Epithelial cell of prostate (primary cell): ENCODE data around the gene MARCHF11.

Source experiments
- DNase-seq: peaks from one replicate; pipeline ENCODE4 v3.0.0-alpha.2; 2011; ENCODE audit warnings: low read depth, low spot score
- H3K27ac ChIP-seq: fragments of 450-650 bp; 2 replicates; pipeline ENCODE4 v1.5.1; 2017; ENCODE audit warnings: mild to moderate bottlenecking

Gene MARCHF11

DNA sequence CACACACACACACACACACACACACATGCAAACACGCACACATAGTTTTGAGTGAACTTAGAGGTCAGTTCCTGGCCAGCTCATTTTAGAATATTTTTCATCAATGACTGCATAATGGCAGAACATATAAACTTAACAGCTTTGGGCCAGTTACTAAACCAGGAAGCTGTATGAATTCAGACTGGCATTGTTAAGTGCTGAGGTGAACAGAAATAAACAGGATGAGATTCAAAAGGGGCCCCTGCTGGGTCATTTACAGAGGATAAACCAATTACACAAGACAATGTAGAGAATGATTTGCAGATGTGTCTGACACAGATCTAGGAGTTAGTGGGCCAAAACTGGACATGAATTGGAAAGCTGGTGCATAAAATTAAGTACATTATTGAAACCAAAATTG lies 44.6 kb downstream of the MARCHF11 start:
- DNase-seq: no peak
- H3K27ac ChIP-seq: no peak overlapping the region

DNA sequence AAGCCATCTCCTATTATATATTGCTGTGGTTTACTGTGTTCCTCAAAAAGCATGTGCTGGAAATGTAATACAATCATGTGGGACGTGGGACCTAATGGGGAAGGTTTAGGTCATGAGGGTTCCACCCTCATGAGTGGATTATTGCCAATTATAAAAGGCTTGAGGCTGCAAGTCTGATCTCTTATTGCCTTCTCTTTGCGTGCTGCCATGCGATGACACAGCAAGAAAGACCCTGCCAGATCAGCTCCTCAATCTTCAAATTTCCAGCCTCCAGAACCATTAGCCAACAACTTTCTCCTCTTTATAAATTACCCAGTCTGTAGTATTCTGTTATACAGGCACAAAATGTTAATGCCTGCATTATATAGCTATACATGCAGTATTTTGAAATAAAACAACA lies 45.4 kb downstream of the MARCHF11 start:
- no peak for DNase-seq
- H3K27ac ChIP-seq: no peak overlapping the region

DNA sequence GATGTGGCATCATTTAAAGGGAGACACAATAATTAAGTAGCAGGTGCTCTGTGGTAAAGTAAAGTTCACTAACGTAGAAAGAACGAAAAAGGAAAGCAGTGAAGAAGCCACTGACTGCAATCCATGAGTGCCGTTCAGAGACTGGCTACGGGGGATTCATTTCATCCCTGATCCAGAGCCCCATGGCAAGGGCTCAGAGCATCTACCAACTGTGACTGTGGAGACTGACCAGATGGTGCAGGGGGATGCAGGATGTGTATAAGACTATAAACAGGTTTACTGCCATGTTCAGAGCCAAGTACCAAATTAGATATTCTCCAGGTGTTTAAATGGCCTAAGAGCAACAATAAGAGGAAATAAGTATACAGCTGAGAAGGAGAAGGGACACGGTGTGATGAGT lies 47.7 kb downstream of the MARCHF11 start:
- H3K27ac ChIP-seq: no peak overlapping the region
- no peak for DNase-seq

DNA sequence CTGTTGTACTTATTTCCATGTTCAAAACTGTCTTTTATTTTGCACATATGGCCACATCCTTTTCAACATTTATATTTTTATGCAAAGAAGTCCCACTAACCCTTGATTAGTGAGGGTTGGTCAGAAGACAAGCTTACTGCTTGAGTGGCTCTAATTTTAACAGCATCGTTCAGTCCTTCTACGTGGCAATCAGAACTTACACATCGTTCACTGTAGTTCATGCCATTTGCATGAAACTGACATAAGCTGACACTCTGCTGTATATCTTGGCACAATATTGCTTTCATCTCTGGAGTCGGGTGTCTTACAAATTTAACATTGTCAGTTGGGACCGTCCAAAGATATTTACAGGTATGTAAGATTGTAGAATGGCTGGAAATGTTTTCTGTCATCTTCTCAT lies 50.6 kb downstream of the MARCHF11 start:
- DNase-seq: no peak
- no peak overlapping the region for H3K27ac ChIP-seq

DNA sequence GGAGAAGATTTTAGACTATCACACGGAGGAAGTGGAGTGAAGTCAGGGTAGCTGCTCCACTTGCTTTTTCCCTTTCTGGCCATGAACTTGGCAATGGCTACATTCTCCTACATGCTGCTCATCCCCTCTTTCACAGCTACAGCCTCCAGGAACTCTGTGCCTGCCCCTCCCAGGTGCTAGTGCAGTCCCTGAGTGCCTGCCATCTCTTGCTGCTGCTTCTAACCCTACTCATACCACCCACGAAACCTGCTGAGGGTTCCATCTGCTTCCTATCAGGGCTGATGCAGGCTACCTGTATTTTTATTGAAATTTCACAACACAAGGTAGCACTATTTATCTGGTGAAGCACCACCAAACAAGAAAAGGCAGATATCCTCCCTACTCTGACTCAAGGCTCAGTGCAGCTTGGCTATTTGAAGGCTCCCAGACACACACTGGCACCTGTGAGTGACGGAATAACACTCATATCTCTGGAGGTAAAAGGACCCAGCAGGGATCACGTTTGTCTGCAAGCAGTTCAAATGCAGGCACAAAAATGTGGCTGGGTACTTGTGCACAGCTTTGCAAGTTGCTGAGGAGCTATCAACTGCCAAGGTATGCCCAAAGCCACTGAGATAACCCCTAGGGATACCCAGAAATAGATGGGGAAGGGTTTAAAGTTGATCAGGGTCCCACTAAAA lies 51.6 kb downstream of the MARCHF11 start:
- no peak overlapping the region for H3K27ac ChIP-seq
- DNase-seq: no peak

DNA sequence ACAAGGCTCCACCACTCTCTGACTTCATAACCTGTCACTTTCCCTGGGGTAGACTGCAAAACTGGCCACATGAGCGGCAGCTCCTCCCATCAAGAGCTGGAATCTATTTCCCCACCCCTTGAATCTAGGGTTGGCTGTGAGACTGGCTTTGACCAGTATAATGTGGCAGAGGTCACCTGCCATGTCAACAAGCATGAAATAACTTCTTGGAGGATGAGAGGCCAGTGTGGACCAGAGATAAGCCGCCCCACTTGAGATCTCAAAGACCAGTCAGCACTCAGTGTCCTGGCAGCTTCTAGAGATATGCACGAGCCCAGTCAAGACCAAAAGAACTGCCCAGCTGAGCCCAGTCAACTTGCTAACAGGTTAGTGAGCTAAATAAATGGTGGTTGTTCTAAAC lies 59.0 kb downstream of the MARCHF11 start:
- DNase-seq: no peak
- H3K27ac ChIP-seq: no peak overlapping the region

DNA sequence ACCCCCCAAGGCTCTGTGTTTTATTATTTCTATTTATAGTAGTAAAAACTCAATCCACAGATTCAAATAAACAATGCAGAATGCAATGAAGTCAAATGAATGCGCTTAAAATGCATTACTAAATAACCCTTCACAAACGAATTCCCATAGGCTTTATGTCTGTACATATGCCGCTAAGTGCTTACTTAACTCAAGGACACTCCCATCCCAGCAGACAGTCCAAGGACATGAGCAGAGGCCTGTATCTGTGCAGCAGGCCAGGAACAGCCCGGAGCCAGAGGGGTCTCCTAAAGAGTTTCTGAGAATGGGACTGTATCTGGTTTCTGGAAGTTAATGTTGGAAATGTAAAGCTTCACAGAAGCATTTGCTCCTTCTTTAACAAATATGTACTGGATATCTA lies 59.8 kb downstream of the MARCHF11 start:
- DNase-seq: no peak
- no peak overlapping the region for H3K27ac ChIP-seq

DNA sequence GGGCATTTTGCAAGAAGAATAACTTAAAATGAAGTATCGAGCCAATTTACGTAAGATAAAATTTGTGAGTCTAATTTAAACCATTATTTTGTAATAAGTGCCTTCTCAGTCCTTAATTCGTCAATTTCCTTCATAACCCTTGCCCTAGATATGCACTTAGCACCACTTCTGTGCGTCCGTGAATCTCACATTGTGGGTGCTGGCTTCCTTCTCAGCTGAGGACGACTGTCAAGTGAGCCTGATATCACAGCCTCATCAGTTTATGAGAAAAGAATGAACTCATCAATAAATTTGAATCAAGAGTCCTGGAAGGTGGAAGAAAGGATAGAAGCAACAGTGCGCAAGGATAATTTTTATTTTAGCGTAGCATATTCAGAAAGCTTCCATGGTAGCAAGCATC lies 64.5 kb downstream of the MARCHF11 start:
- H3K27ac ChIP-seq: no peak overlapping the region
- DNase-seq: no peak

DNA sequence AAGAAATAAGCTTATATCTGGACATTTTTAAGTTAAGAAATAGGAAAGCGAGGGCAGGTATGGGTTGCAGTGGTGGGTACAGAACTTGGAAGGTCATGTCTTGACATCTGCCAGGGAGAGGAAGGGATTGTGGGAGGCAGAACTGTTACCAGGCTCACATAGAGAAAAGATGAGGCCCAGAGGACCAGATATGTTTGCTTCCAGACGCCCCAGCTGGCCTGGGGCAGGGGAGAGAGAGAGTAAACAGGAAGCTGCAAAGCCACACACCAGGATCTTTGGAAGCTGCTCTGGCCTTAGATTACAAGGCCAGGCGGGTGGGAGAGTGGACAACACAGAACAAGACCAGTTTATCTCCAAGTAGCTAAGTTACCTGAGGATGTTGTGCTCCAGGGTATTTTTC lies 71.2 kb downstream of the MARCHF11 start:
- no peak for DNase-seq
- H3K27ac ChIP-seq: no peak overlapping the region

DNA sequence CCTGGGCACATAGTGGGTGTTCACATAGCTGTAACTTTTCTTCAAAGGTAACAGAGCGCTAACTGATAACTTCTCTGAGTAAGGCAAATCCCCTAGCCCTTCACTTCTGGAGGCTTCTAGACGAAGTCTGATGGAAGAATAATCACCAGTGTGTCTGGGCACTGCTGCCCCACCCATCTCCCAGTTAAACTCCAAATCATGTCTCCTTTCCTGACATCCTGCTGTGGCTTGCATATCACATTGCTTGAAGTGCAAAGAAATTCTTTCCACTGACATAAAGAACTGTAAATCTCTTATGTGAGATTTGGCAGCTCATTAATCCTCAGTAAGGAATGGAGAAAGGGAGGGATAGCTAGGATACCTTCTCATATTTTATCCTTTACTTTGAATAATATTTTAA lies 74.6 kb downstream of the MARCHF11 start:
- no peak for DNase-seq
- H3K27ac ChIP-seq: no peak overlapping the region

DNA sequence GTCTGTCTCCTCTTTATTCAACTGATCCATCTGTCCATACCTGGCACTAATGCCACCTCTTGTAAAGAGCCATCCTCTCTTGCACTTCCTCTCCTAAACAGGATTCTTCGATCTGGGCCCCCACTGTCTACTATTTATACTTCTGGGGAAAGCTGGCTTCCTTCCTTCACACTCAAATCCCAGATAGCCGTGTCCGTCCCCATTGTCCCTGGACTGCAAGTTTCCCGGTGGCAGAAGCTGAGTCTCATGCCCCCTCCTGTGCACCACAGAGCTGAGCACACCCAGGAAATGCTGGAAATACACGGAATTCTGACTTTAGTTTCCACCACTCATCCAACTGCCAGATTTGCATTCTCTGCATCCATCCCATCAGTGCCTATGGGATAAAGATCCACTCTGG lies 84.0 kb downstream of the MARCHF11 start:
- DNase-seq: no peak
- H3K27ac ChIP-seq: no peak overlapping the region

DNA sequence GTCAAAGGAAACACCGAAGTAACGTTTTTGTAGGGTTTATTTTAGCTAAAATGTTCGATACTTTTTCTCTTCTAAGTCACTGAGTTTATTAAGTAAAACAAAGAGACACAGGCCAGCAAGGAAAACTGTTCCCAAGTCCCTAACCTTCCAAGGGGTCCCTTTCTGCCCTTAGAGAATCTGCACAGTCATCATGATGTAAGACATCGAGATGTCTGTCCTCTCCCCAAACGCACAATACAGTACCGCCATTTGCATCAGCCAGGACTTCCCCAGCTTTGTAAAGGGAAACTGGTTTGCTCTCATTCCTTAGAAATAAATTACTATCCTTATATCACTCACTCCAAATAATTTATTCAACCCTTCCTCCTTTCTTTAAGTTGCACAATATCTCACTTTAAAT lies 89.3 kb downstream of the MARCHF11 start:
- no peak for DNase-seq
- no peak overlapping the region for H3K27ac ChIP-seq

DNA sequence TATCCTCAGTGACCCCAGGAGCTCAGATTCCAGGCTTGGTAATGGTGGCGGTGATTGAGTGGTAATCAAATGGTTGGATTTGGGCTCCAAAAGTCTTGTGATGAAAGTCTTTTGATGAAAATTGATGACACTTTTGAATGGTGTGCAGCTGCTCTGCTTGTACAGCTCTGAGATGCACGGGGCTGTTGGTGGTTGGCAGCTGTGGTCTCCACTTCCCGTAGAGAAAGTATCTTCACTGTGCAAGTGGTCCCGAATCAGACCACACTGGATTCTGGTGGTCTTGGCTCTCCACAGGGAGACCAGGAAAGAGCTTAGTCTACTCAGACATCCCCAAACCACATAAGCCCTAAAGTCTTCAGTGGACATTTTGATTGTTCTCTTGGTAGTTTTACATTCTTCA lies 96.6 kb downstream of the MARCHF11 start:
- no peak for DNase-seq
- H3K27ac ChIP-seq: no peak overlapping the region

DNA sequence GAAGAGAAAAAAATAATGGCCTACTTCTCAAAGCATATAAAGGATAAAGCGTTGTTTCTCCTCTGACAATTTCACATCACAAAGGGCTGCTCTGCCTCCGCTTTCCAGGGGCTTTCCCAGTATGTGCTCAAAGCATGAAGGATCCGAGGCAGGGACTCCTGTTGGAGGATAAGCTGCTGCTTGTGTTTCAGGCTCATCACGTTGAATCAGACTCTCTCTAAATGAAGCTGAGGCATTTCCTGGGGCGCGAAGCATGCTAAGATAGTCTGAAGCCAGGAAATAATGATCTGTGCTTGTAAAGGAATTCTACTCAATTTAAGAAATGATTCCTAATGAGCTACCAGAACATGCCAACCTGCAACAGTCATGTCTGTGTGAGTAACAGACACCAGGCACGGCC lies 97.5 kb downstream of the MARCHF11 start:
- no peak for DNase-seq
- no peak overlapping the region for H3K27ac ChIP-seq

DNA sequence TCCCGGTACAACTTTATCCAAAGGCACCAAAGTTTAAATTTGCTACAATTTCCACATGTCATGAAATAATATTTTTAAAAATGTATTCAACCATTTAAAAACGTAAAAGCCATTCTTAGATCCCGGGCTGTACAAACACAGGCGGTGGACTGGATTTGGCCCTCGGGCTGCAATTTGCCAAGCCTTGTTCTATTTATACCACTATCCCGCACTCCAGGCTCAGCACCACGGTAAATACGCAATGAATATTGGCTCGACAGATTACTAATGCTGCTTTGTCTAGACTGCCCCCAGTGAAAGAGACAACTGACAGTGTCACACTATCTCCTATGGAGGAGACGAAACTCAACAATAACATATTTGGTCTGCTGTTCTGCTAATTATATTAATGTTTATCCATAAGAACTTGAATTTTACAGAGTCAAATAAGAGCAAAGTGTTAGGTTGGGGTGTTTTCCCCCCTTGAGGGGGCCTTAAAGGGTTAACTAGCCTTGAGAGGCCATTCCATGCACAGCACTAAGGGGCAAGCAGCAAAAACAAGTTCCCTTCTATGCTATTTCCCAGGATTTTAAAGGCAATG lies 98.1 kb downstream of the MARCHF11 start:
- H3K27ac ChIP-seq: no peak overlapping the region

DNA sequence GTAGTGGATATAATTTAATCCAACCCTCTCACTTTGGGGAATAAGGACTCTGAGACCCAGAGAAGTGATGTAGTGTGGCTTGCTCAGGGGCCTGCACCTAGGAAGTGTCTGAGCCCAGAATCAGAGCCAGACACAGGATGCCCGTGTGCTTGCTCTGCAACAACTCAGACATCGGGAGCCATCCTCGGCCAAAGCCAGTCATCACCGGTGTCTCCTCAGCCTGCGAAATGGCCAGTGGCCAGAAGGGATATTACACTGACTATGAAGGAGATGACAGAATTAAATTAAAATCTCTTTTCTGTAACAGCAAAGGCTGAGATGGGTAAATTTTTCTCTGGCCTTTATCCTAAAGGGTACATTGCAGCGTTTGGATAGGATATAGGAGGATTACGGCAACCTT lies 102.9 kb downstream of the MARCHF11 start:
- DNase-seq: no peak

More for the DNA sequence above, 98.1 kb downstream of the MARCHF11 start:
- no peak for DNase-seq

DNA sequence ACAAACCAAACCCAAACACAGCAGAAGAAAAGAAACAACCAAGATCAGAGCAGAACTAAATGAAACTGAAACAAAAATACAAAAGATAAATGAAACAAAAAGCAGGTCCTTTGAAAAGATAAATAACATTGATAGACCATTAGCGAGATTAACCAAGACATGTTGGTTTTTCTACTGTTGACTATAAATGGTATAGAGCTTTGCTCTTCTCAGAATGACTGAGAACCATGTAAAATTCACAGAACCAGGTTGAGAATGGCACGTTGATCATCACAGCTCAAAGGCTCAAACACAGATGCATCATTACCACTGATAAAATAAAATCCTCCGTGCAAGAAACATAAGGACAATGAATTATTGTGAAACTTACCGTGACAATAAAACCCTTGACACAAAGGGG lies 105.2 kb downstream of the MARCHF11 start:
- no peak for DNase-seq
- no peak overlapping the region for H3K27ac ChIP-seq

More for the DNA sequence above, 102.9 kb downstream of the MARCHF11 start:
- no peak overlapping the region for H3K27ac ChIP-seq

DNA sequence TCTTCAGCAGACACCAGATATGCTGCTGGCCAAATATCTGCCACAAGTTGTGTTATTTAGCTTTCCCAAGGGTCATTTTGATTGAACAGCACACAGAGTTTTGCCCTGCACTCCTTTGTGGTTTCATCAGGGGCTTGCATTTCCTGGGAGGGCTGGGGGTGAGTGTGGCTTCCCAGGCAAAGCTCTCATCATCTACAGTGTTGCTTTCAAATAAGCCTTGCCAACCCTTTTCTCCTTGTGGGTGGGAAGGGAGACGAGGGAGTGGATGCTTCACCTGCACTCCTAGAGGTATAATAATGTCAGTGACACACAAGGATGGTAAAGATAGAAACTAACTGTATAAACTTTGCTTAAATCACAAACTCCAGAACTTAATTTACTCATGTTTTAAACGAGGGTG lies 107.0 kb downstream of the MARCHF11 start:
- no peak for DNase-seq
- H3K27ac ChIP-seq: no peak overlapping the region

DNA sequence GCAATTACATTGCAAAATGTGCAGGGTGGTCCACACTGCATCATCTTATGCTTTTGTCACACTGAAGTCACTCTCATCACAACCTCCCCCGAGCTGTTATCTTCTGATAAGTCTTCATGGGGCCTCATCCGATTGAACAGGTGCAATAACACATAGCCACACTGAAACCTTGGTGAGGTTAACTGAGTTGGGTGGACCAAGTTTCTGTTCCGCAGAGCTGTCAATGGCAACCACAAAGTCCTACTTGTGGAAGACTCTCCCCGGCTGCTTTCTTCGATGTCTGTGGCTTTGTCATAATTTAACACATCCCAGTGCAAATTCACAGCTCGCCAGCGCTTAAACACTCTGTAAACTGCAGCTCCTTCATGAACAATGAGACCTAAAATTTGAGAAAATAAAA lies 112.2 kb downstream of the MARCHF11 start:
- H3K27ac ChIP-seq: no peak overlapping the region
- no peak for DNase-seq

DNA sequence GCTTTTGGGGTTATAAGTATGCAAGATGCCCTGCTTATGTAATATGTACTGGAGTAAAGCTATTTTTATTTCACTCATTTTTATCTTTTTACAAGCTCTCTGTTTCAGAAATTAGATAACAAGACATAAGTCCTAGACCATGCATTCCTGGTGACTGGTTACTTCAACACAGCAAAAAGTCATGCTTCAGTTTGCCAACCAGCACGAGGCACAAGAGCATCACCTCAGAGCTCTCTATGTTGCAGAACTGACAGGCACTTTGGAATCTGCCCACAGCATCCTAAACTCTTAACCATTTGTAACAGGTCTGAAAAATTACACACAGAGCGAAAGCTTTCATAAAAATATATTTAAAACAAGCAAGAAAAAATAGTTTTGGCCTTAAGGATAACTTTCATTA lies 112.8 kb downstream of the MARCHF11 start:
- no peak overlapping the region for H3K27ac ChIP-seq
- DNase-seq: no peak

DNA sequence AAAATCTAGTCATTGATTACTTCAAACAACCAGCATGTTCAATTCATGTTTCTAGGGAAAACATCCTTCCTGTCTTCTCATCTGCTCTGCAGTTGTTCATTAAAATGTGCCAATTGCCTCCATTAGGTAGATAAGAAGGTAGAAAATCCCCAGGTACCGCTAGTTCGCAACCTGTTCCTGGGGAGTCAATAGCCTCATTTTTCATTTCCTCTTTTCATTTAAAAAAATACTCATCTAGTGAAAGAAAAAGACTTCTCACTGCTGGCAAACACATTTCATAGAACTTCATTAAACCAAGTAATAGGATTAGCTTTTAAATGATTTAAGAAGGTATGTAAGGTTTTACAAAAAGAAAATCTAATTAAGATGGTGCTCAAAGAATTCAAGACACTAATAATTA lies 113.3 kb downstream of the MARCHF11 start:
- no peak for DNase-seq
- H3K27ac ChIP-seq: no peak overlapping the region

DNA sequence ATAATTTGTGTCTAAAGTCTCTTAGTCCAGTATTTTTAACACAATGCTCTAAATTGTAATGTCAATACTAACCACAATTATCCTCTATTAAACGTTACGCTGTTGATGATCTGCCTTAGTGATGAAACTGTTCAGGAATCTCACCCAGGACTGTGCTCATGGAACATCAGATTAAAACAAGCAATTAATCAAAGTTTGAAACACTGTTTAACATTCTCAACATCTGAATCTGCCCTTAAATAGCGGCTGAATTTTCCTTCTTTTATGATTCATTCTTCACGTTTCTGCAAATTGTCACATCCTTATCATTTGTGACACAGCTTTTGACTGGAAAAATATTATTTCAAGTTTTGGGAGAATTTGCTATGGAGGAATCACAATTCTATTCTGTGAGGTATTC lies 113.8 kb downstream of the MARCHF11 start:
- DNase-seq: no peak
- H3K27ac ChIP-seq: no peak overlapping the region
